Body of pancreas (tissue), 4 donors: ENCODE data around the gene KCTD11. TPM values are rescaled to one million over a fixed set of nuclear protein-coding genes. Genes with fewer than 3 reads are reported as not detected.

Experiments
- ATAC-seq: fragments of 150-250 bp; one replicate; pipeline ENCODE4 v1.9.1; 2016
- DNase-seq, 4 donors: peaks; one replicate each; pipeline ENCODE4 v3.0.0-alpha.2; 2019
- H3K27ac ChIP-seq, 4 donors: fragments of 200-600 bp; sonication (generic); 1 replicate in 3 of 4; 2 replicates in 1 of 4; pipeline versions ENCODE4 v1.5.1 to v1.6.1; 2016 to 2019; ENCODE audit warnings: mild to moderate bottlenecking in 1 of 4, mixed read lengths in 1 of 4, moderate library complexity in 1 of 4
- H3K27me3 ChIP-seq, 2 donors: fragments of 200-600 bp; sonication (generic); one replicate each; pipeline ENCODE4 v1.6.0; 2016; ENCODE audit warnings: mild to moderate bottlenecking in 1 of 2
- H3K36me3 ChIP-seq, 2 donors: fragments of 200-600 bp; sonication (generic); replicated peaks in 1 of 2; 2 replicates each; pipeline ENCODE4 v1.5.1; 2016; ENCODE audit warnings: low read depth in 2 of 2; ENCODE audit not compliant: insufficient read depth in 1 of 2
- H3K4me1 ChIP-seq: fragments of 200-600 bp; sonication (generic); one replicate; pipeline ENCODE4 v1.6.0; 2016
- H3K4me3 ChIP-seq, 2 donors: fragments of 200-600 bp; sonication (generic); 1 replicate in 1 of 2; 2 replicates in 1 of 2; pipeline ENCODE4 v1.5.1; 2016 to 2019
- H3K9me3 ChIP-seq, 3 donors: fragments of 200-600 bp; sonication (generic); 1 replicate in 2 of 3; 2 replicates in 1 of 3; pipeline ENCODE4 v1.5.1; 2016
- POLR2A ChIP-seq, 3 donors: fragments of 450-650 bp; IDR thresholded peaks; one replicate each; pipeline ENCODE4 v1.6.1; 2016; ENCODE audit warnings: antibody characterized with exemption in 3 of 3, mild to moderate bottlenecking in 2 of 3
- WGBS, 2 donors: methylation state at CpG; one replicate each; pipeline ENCODE4 v1.1.5; 2017; 5-methylcytosine and 5-hydroxymethylcytosine counted together
- intact Hi-C: fragments of 100-400 bp; cut with DNase I; formaldehyde crosslinking; loops from one replicate; pipeline ENCODE4 v1.15.1; 2023
- total RNA-seq, 2 donors: library from RNA; depleted of rRNA; stranded (reverse); fragments of >200 nt; gene quantifications; one replicate each; pipeline ENCODE4 v1.1.0, GENCODE V29; 2016
- TF ChIP-seq, protein P1 (sequence below), 7 experiments: fragments of 450-650 bp in 4 of 7; fragments of 200-600 bp in 3 of 7; sonication (generic) in 3 of 7; IDR thresholded peaks; one replicate each; pipeline ENCODE4 v1.5.1; 2016 to 2019; ENCODE audit warnings: antibody characterized with exemption in 7 of 7

KCTD11 gene
- total RNA-seq, result 1 to 10 TPM; 2.6 to 5.6 TPM

DNA sequence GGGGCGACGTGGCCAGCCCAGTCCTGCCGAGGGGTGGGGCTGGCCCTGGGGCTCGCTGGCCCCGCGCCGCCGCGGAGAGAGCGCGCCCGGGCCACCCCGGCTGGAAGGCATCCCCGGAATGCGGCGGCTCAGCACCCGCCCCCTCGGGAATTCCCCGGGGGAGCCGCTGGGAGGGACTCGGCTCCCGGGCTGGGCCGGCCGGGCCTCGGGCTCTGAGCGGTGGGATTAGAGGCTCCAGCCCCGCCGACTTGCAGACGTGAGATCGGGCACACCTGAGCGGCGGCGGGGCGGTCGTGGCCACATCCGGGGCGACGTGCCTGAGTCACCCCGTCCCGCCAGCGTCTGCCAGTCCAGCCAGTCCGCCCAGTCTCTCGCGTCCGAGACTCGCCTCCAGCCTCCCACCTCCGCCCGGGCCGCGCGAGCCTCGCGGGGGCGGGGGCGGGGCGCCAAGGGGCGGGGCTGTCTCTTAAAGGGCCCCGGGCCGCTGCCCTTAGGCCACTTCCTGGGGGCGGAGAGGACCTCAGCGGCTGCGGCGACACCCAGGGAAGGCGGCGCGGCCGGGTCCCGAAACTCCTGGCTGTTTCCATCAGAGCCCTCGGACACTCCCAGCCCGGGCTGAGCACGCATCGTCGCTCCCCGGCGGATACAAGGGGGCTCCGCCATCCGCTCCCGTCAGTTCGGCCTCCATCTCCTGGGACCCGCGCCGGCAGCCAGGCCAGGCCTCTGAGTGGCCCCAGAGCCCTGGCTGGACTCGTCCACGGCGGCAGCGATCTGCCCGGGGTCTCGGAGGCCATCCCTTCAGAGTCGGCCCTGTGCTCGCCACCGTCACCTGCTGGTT is at the start of gene KCTD11:
KCTD11 (plus strand) TSS at position 498 of the 838 bp plus-strand sequence.
- Histone ChIP-seq H3K9me3 (no peaks in the 10 kb centered on the region), H3K36me3 (no peaks in the 10 kb centered on the region), H3K4me3 (peak within 1 kb of the TSS; percentile 59 to 62), H3K27ac (peak within 1 kb of the TSS; percentile 91 to 99 (median 98)), H3K4me1 (peaks cover 66% of the 10 kb centered on the region), H3K27me3 (no peaks in the 10 kb centered on the region)
- peak; percentile 79 for ATAC-seq
- WGBS, 2 donors, result 0 to 1% methylated on average over 4 to 59 of the region's 91 CpGs
- TF ChIP-seq, protein P1, sequence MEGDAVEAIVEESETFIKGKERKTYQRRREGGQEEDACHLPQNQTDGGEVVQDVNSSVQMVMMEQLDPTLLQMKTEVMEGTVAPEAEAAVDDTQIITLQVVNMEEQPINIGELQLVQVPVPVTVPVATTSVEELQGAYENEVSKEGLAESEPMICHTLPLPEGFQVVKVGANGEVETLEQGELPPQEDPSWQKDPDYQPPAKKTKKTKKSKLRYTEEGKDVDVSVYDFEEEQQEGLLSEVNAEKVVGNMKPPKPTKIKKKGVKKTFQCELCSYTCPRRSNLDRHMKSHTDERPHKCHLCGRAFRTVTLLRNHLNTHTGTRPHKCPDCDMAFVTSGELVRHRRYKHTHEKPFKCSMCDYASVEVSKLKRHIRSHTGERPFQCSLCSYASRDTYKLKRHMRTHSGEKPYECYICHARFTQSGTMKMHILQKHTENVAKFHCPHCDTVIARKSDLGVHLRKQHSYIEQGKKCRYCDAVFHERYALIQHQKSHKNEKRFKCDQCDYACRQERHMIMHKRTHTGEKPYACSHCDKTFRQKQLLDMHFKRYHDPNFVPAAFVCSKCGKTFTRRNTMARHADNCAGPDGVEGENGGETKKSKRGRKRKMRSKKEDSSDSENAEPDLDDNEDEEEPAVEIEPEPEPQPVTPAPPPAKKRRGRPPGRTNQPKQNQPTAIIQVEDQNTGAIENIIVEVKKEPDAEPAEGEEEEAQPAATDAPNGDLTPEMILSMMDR (IDR thresholded peaks at IDR 0.05), result peak in 2 of 7 experiments; percentile 21 to 43
- peak; percentile 84 to 89 (median 88) for TF ChIP-seq POLR2A (IDR thresholded peaks at IDR 0.05)
- intact Hi-C loops, result no loop called here
- peak; percentile 93 to 96 (median 94) for DNase-seq

DNA sequence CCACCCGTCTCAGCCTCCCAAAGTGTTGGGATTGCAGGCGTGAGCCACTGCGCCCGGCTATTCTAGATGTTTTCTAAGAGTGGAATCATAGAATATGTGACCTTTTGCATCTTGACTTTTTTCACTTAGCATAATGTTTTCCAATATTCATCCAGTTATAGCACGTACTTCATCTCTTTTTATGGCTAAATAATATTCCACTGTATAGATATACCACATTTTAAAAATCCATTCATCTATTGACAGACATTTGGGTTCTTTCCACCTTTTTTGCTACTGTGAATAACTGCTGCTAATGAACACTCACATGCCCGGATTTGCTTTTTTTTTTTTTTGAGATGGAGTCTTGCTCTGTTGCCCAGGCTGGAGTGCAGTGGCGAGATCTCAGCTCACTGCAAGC is 47.8 kb upstream of the KCTD11 start:
- 89 to 90% methylated on average over 7 of the region's 7 CpGs for WGBS, 2 donors

DNA sequence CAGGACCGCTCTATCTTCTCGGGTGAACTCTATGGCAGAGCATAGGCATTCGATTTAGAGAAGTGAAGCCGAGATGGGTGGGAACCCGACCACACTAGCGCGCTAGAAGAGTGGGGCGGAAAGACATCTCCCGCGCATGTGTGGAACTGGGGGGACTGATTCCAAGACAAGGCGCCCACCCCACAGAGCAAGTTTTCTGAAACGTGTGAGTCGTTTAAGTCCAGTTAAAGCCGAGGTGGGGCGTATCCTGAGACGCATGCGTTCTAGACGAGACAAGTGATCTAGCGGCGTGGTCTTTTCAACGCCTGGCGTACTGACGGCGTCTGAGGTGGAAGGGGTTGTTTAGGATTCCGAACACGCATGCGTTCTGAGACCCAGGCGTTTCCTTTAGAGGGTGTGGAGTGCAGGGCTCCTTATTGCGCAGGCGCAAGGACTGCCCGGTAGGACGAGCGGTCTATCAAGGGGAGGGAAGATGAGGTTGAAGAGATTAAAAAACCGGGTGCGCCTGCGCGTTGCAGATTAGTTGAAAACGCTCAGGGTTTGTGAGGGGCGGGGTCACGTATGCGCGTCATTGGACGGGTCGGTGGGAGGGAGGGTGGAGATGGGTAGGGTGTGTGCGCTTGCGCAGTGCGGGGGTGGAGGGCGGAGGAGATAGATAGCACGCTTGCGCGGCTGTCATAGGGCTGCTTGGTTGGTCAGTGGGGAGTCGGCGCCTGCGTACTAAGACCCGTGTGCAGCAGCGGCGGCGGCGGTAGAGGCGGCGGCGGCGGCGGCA is 44.9 kb upstream of the KCTD11 start, which contains the start of gene EIF5A:
EIF5A (plus strand) TSS at position 718 of the 775 bp plus-strand sequence. CDS start 2,008 bp downstream, outside the sequence.
- H3K4me3 ChIP-seq, result peak within 1 kb of the TSS; percentile 70 to 82
- WGBS, 2 donors, result 0 to 1% methylated on average over 53 to 63 of the region's 64 CpGs
- TF ChIP-seq, protein P1 (IDR thresholded peaks at IDR 0.05), result no peak
- peak; percentile 89 to 93 (median 92) for TF ChIP-seq POLR2A (IDR thresholded peaks at IDR 0.05)

More for the DNA sequence above, 47.8 kb upstream of the KCTD11 start:
- Histone ChIP-seq H3K4me1 (peaks cover 9% of the 10 kb centered on the region), H3K4me3 (no peak overlapping the region), H3K27me3 (no peaks in the 10 kb centered on the region), H3K27ac (no peak overlapping the region), H3K36me3 (no peaks in the 10 kb centered on the region), H3K9me3 (no peaks in the 10 kb centered on the region)
- DNase-seq (no peak), ATAC-seq (no peak)
- TF ChIP-seq POLR2A (IDR thresholded peaks at IDR 0.05), result no peak
- TF ChIP-seq, protein P1 (IDR thresholded peaks at IDR 0.05), result no peak
- intact Hi-C loops, result no loop called here

DNA sequence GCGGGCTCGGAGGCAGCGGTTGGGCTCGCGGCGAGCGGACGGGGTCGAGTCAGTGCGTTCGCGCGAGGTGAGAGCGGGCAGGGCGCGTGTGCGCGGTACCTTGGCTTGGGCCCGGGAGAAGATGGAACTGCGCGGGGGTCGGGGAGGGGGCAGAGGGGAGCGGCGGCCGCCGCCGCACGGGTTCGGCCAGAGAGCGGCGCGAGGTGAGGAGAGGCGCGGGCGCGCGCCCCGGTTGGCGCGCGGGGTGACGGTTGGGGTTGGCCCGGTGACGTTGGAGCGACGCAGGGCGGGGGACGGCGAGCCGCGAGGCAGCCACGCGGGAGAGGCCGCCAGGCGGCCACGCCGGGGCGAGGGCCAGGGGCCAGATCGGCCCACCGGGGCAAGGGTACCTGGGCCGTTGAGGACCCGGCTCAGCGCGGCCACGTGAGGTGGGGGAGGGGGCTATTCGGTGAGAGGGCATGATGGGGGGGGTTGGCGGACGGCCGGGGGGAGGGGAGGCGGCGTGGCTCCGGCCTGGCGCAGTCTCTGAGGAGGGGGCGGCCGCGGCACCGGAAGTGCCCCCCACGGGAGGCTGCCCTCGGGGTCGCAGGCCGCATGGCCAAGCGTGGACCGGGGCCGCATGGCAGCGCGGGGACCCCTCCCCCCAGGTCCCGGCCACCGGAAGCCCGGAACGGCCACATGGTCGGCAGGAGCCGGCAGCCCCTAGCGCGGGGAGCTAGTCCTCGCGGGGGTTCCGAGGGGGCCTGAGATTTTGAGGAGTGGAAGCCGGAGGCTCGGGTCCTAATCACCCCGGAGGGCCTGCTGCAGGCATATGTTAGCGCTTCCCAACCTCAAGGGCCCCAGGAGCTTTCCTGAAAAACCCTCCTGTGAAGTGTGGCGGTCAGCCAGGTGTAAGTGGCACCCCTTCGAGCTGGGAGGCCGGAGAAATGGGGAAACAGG is 44.0 kb upstream of the KCTD11 start:
- ATAC-seq (peak; percentile 11), DNase-seq (peak; percentile 47 to 65 (median 53))
- TF ChIP-seq POLR2A (IDR thresholded peaks at IDR 0.05), result no peak
- TF ChIP-seq, protein P1 (IDR thresholded peaks at IDR 0.05), result peak in 2 of 7 experiments; percentile 3 to 18
- 0% methylated on average over 80 of the region's 104 CpGs; no CpG with 5 or more reads in 1 of the 2 donors for WGBS, 2 donors
- peak overlapping the region; percentile 98 to 100 (median 98) for H3K27ac ChIP-seq
- peaks cover 39% of the 10 kb centered on the region for H3K4me1 ChIP-seq
- intact Hi-C loops, result no loop called here
- no peaks in the 10 kb centered on the region for H3K27me3 ChIP-seq
- peaks cover 5 to 26% of the 10 kb centered on the region in 2 donors for H3K36me3 ChIP-seq
- H3K9me3 ChIP-seq, result no peaks in the 10 kb centered on the region
- H3K4me3 ChIP-seq, result peak overlapping the region; percentile 70 to 82

More for the DNA sequence above, 44.9 kb upstream of the KCTD11 start, which contains the start of gene EIF5A:
- DNase-seq (peak; percentile 100), ATAC-seq (peak; percentile 89)
- Histone ChIP-seq H3K9me3 (no peaks in the 10 kb centered on the region), H3K4me1 (peaks cover 31% of the 10 kb centered on the region), H3K27ac (peak within 1 kb of the TSS; percentile 98 to 100 (median 98)), H3K36me3 (peaks cover 5 to 21% of the 10 kb centered on the region in 2 donors), H3K27me3 (no peaks in the 10 kb centered on the region)
- intact Hi-C loops, result no loop called here
